NCI-H146 treated with DMSO at 0.1 percent for 48 hours (cell line): ENCODE measurements around the gene CTSC.
"Not testable (repeated sequence)": the region's sequence is repeated elsewhere in the genome, so short reads cannot be mapped to it uniquely, and the experiment has no call there.

Source experiments
- DNase-seq: peaks from one replicate; lab custom pipeline; 2025; ENCODE audit not compliant: unreplicated experiment; lab: John Stamatoyannopoulos, UW

Gene CTSC

DNA sequence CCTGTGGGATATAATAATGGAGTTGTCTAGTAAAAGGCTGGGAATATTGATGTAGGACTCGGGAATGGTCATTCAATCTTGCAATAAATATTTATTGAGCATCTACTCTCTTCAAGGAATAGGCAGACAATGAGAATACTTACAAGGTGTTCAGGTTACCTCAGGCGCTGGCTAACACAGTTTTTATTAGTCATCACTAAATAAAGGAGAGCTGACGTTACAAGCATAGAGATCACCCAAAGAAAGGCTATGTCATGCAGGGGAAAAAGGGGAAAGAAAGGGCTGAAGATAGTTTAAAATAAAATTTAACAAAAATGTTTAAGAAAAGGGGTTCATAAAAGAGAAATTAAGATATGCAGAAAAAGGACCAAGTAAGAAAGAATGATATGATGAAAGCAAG is 15.8 kb upstream of the CTSC start:
- no peak for DNase-seq

- DNase-seq = no peak
Observed at GRCh38 chr11:88352139-88352538, 14.6 kb upstream of the CTSC start.

DNA sequence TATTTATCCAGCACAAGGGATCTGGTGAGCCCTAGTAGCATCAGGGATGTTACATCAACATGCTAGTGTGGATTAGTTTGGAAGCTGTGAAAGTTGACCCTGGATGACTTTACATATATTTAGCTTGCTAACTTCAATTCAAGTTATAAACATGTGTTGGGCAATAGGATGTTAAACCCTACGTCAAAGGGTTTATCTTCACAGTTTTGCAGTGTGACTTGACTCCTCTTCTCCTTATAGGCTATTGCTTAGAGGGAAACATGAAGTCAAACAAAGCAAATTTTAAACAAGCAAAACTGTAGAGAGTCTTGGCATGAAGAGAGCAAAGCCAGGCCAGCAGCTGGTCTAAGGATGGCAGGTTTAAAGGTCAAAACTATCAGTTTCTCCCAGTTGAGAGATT is 11.3 kb upstream of the CTSC start:
- DNase-seq = no peak

GRCh38 chr11:88345949-88346348 is 8.4 kb upstream of the CTSC start:
- no peak for DNase-seq

- no peak for DNase-seq
Observed at GRCh38 chr11:88345408-88345807, 7.9 kb upstream of the CTSC start.

GRCh38 chr11:88344869-88345268 is 7.3 kb upstream of the CTSC start:
- no peak for DNase-seq

DNA sequence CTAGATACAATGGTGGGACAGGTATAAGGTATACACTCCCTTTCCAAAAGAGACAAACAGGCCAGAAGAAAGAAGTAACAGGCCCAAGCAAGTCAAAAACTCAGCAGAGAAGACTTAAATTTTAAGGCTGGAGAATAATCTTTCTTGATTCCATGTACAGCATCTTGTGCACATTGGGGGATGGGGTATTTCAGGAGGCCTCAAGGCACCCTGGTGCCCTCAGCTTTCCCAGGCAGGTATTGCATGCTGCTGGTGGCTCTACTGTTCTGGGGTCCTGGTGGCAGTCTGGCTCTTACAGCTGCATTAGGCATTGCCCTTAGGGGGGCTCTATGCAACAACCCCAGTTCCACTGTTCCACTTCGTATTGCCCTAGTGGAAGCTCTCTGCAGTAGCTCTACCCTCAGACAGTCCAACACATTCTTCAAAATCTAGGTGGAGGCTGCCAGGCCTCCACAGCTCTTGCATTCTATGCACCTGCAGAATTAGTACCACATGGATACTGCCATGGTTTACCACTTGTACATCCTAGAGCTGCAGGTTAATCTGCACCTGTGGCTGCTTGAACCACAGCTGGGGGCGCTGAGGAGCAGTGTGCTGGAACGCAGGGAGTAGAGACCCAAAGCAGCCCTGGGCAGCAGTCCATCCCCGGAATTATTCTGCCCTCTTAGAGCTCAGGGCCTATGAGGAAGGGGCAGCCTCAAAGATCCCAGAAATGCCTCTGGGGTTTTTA is 4.2 kb upstream of the CTSC start:
- DNase-seq = no peak

GRCh38 chr11:88340366-88340935 is 2.9 kb upstream of the CTSC start:
- DNase-seq = no peak

- DNase-seq = no peak
Observed at GRCh38 chr11:88337987-88338668, 592 bp upstream of the CTSC start.

GRCh38 chr11:88335284-88335683 is 2.3 kb downstream of the CTSC start:
- DNase-seq = no peak

- no peak for DNase-seq
Observed at GRCh38 chr11:88333862-88334261, 3.7 kb downstream of the CTSC start.

DNA sequence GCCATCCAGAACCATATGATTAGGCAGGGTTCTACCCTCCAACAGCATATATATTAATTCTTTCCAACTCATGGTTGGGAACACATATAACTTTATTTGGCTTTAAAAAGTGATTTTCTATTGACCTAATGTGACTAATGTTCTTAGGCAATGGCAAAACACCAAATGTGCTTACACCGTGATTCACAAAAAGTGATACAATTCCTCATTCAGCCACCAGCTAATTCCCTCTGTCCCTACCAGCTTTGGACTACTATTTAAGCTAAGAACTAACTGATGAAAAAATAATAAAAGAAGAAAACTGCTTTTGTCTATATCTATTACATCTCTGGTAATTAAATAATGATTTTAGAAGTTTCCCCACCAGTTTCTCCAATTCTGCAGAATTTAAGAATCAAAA is 4.7 kb downstream of the CTSC start:
- DNase-seq = no peak

DNA sequence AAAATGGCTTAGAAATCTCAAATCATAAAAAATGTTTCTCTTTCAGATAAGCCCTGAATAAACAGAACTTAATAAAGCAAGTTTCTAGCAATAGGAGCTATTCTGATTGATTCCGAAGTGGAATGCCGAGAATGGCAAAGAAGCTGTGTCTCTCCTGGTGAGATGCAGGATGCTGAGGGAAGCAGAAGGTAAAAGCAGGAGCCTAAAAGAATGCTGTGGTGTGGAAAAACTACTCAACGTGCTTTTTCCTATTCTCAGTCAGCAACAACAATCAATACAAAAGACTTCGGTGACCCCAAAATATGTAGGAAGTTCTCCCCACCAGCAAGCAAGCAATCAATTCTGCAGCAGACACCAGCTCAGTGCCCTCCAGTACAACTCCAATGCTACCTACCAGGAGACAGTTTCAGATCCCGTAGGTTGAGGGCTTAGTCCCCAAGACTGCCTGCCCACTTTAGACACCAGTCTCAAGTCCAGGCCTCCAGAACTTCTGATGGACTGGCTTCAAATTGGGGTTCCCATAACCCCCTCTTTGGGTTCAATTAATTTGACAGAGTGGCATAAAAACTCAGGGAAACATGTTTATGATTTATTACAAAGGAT is 6.6 kb downstream of the CTSC start:
- DNase-seq = no peak

GRCh38 chr11:88329563-88330250 is 7.8 kb downstream of the CTSC start:
- no peak for DNase-seq

DNA sequence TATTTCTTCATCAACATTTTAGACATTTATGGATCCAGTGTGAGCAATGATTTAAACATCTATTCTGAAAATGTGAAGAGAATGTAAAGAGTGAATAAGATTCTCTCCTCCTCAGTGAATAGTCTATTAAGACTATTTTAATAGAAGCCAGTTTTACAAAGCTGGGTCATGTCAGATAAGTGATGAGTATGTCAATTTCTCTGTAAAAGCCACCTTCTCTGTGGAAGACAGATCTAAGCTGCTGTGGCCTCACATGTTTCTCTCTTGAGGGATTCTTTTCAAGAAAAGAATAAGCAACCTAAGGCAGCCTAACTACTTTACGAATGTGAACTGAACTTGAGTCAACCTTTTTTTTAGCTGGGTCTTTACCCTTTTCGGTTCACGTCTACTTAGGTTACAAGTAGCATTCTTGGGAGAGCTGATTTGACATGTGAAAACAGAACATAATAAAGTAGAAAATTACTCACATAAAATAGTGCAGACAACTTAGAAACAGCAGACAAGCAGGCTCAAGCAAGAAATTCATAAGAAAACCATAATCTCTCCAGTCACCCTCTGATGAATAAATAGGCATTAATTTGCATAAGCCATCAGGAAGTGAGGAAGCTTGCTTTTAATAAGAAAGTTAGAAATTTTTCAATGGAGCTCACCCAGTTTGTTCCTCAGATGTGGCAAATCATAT is 9.9 kb downstream of the CTSC start:
- DNase-seq = no peak

GRCh38 chr11:88327061-88327460 is 10.5 kb downstream of the CTSC start:
- DNase-seq = no peak

GRCh38 chr11:88326099-88326498 is 11.4 kb downstream of the CTSC start:
- DNase-seq = no peak

DNA sequence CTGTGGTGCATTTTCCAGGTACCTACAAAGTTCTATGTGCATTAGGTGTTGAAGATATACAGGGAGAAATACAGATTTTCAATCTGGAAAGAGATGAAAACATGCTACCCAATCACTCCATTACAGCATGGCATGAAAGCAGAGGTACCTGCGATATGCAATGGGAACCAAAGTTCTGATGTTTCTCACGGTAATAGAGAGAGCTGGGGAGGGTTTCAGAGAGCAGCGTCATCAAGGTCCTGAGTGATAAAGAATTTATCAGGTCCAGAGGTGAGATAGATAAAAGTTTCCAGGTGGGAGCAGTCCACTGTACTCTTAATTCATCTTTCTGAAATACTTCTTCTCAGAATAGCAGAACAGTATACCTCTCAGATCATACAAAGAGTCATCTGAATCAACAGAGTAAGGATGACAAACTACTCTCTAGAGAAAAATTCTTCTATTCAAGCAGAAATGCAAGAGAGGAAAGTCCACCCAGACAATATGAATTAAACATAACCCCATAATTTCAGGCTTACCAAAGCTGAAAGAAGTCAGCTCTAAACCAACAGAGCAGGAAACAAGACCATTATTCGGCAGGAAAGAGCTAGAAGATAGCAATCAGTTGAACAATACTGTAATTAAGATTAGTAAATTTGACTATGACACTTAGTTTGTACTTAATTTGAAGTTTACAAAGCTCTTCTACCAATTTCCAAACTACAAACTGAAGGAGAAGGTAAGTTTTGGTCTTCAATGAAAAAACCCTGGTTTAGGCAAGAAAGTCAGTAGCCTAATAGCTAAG is 12.8 kb downstream of the CTSC start:
- DNase-seq = no peak

GRCh38 chr11:88322881-88323280 is 14.7 kb downstream of the CTSC start:
- DNase-seq = not testable (repeated sequence)

GRCh38 chr11:88321412-88321811 is 16.1 kb downstream of the CTSC start:
- not testable (repeated sequence) for DNase-seq
